Measurements from ENCODE around the gene RAP1GAP. TPM values are rescaled to one million over a fixed set of nuclear protein-coding genes. Genes with fewer than 3 reads are reported as not detected.

RAP1GAP gene
- 1 to 10 TPM in 2 of 3 donors, under 1 TPM in 1; 0.32 to 7.2 (median 6.0) TPM for total RNA-seq

- H3K27ac ChIP-seq, result no peak within 1 kb of the TSS
- no peaks in the 10 kb centered on the region for H3K36me3 ChIP-seq
- peaks cover 4 to 29% of the 10 kb centered on the region in 2 donors for H3K4me1 ChIP-seq
- intact Hi-C loops (cut with DNase I; ENCODE audit: low total_unique reads), result loop anchor here (2.0 kb wide), 1 partner anchor 301 kb away; no protein-coding TSS in a partner anchor
- H3K27me3 ChIP-seq, result peaks cover 5 to 17% of the 10 kb centered on the region in 2 donors
- H3K4me3 ChIP-seq, result peak within 1 kb of the TSS in 2 of 3 donors; percentile 51 to 65
- TF ChIP-seq POLR2AphosphoS5 (IDR thresholded peaks at IDR 0.05) (no peak), POLR2A (IDR thresholded peaks at IDR 0.05) (no peak), CTCF (IDR thresholded peaks at IDR 0.05) (no peak)
- no peak for DNase-seq (ENCODE audit: low spot score in 2 of 2)
- H3K9me3 ChIP-seq, result no peaks in the 10 kb centered on the region
Observed at GRCh38 chr1:21669258-21670058, at the start of gene RAP1GAP. TSS of gene RAP1GAP (minus strand) at chr1:21669357. CDS start at chr1:21620032, 49,325 bp downstream.

- Histone ChIP-seq H3K4me1 (no peaks in the 10 kb centered on the region), H3K9me3 (no peaks in the 10 kb centered on the region), H3K4me3 (no peak overlapping the region), H3K27me3 (no peaks in the 10 kb centered on the region), H3K36me3 (no peaks in the 10 kb centered on the region), H3K27ac (no peak overlapping the region)
- DNase-seq (ENCODE audit: low spot score in 2 of 2), result no peak
- no peak for TF ChIP-seq POLR2AphosphoS5 (IDR thresholded peaks at IDR 0.05)
- no peak for TF ChIP-seq POLR2A (IDR thresholded peaks at IDR 0.05)
- intact Hi-C loops (cut with DNase I; ENCODE audit: low total_unique reads), result loop anchor here (5.0 kb wide), 1 partner anchor 361 kb away; no protein-coding TSS in a partner anchor
Observed at GRCh38 chr1:21716169-21716568, 47.0 kb upstream of the RAP1GAP start.

- Histone ChIP-seq H3K36me3 (no peaks in the 10 kb centered on the region), H3K27ac (no peak overlapping the region), H3K4me1 (no peaks in the 10 kb centered on the region), H3K27me3 (no peaks in the 10 kb centered on the region), H3K9me3 (no peaks in the 10 kb centered on the region), H3K4me3 (no peak overlapping the region)
- no peak for DNase-seq (ENCODE audit: low spot score in 2 of 2)
- intact Hi-C loops (cut with DNase I; ENCODE audit: low total_unique reads), result no loop called here
- no peak for TF ChIP-seq POLR2A (IDR thresholded peaks at IDR 0.05)
- no peak for TF ChIP-seq POLR2AphosphoS5 (IDR thresholded peaks at IDR 0.05)
- TF ChIP-seq CTCF (IDR thresholded peaks at IDR 0.05), result no peak
Observed at GRCh38 chr1:21707891-21708290, 38.7 kb upstream of the RAP1GAP start.

- intact Hi-C loops (cut with DNase I; ENCODE audit: low total_unique reads), result no loop called here
- H3K36me3 ChIP-seq, result peaks cover 3% of the 10 kb centered on the region
- no peak for TF ChIP-seq POLR2A (IDR thresholded peaks at IDR 0.05)
- no peak for TF ChIP-seq POLR2AphosphoS5 (IDR thresholded peaks at IDR 0.05)
- no peak for TF ChIP-seq CTCF (IDR thresholded peaks at IDR 0.05)
- no peaks in the 10 kb centered on the region for H3K9me3 ChIP-seq
- H3K27me3 ChIP-seq, result no peaks in the 10 kb centered on the region
- H3K4me1 ChIP-seq, result no peaks in the 10 kb centered on the region
- no peak overlapping the region for H3K4me3 ChIP-seq
- no peak for DNase-seq (ENCODE audit: low spot score in 2 of 2)
- no peak overlapping the region for H3K27ac ChIP-seq
Observed at GRCh38 chr1:21707086-21707840, 38.1 kb upstream of the RAP1GAP start.

- Histone ChIP-seq H3K4me1 (no peaks in the 10 kb centered on the region), H3K4me3 (no peak overlapping the region), H3K27me3 (no peaks in the 10 kb centered on the region), H3K9me3 (no peaks in the 10 kb centered on the region), H3K27ac (no peak overlapping the region), H3K36me3 (peaks cover 3% of the 10 kb centered on the region)
- TF ChIP-seq POLR2AphosphoS5 (IDR thresholded peaks at IDR 0.05), result no peak
- TF ChIP-seq CTCF (IDR thresholded peaks at IDR 0.05), result no peak
- no peak for TF ChIP-seq POLR2A (IDR thresholded peaks at IDR 0.05)
- DNase-seq (ENCODE audit: low spot score in 2 of 2), result no peak
- intact Hi-C loops (cut with DNase I; ENCODE audit: low total_unique reads), result no loop called here
Observed at GRCh38 chr1:21706151-21706835, 37.1 kb upstream of the RAP1GAP start.
